NCI-H2107 (cell line): ENCODE results near the gene NIN.

Source experiments
- DNase-seq: peaks from one replicate; lab custom pipeline; 2025; lab: John Stamatoyannopoulos, UW

Gene NIN

DNA sequence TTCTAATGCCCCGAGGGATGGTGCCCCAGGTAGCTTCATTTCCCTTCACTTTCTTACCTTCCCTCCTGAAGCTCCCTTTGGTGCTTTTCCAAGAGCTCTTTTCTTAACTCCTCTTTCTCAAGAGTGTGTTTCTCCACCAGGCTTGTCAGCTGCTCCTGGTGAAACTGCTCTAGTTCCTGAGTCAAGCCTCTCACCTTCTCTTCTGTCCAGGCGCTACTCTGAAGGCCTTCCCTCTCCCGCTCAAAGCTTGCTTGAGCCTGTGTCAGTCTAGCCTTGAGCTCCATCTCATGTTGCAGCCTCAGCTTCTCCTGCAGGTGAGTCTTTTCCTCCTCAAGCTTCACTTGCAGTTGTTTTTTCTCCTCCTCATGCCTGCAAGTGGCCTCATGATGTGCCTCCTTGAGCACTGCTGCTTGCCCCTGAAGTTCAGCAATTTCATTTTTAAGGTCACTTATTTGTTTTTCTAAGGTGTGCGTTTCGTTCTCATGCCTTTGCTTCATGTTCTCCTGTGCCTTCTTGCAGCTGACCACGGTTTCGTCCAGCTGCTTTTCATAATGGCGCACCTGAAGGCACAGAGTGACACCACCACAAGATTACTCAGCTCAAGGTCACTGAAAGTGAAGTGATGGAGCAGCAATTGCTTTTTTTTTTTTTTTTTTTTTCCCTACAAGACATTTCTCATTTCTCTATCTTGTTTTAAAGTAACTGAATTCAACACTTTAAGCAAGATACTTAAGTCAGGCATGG lies 71.0 kb downstream of the NIN start:
- no peak for DNase-seq

- no peak for DNase-seq
Measured at GRCh38 chr14:50758945-50759344, 72.0 kb downstream of the NIN start.

- no peak for DNase-seq
Measured at GRCh38 chr14:50758305-50758704, 72.7 kb downstream of the NIN start.

GRCh38 chr14:50757702-50758101 lies 73.3 kb downstream of the NIN start:
- no peak for DNase-seq

GRCh38 chr14:50756300-50756699 lies 74.7 kb downstream of the NIN start:
- DNase-seq = no peak

- no peak for DNase-seq
Measured at GRCh38 chr14:50750323-50750722, 80.6 kb downstream of the NIN start.

GRCh38 chr14:50745401-50746058 lies 85.4 kb downstream of the NIN start:
- no peak for DNase-seq

GRCh38 chr14:50744231-50744630 lies 86.7 kb downstream of the NIN start:
- no peak for DNase-seq

DNA sequence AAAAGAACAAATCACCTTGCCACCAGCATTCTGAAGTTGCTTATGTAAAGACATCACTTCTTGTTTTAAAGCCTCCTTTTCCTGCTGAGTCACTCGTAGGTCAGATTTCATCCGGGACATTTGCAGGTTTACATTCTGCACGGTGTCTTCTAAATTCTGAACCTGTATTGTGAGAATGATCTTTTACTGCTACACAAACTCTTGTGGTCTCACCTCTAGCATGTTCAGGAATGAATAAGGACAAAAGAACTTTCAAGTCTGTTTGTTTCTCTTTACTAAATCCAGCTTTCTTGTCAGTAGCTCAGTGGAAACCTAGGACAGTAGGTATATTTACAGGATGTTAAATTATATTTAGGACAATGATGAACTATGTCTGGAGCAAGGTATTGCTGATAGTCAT lies 89.4 kb downstream of the NIN start:
- peak; percentile 74 for DNase-seq

DNA sequence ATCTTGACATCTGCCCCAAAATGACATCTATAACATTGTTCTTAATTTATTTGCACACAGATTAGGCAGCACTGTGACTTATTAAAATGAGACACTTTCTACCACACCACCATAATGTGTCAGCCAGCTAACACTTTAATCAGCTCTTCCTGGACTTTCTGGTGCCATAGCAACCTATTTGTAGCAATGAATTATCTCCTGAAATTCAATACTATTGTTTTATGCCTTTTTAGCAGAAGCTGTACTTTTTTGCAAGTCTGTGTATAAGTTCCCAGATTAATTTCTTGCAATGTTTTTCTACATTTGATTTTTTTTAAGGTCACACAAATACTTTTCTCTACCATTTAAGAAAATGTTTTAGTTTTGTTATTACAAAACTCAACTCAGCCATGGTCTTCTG lies 90.1 kb downstream of the NIN start:
- DNase-seq = no peak

- no peak for DNase-seq
Measured at GRCh38 chr14:50739186-50739585, 91.8 kb downstream of the NIN start.

DNA sequence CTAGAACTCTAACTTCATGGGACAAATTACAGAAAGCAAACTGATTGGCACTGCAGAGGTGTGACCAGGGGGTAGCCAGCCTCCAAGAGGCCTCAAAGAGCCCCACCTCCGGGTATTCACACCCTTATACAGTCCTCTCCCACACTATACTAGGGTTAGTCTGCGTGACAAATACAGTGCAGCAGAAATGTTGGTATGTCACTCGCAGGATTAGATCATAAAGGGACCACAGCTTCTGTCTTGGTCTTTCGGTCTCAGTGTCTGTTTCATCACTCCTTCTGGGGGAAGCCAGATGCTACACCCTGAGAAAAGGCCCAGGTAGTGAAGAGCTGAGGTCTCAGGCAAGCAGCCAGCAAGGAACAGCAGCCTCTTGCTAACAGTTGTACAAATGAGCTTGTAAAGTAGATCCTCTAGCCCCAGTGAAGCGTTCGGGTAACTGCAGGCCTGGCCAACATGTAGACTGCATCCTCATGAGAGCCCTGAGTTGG lies 94.0 kb downstream of the NIN start:
- DNase-seq = no peak

GRCh38 chr14:50734950-50735695 lies 95.8 kb downstream of the NIN start:
- no peak for DNase-seq

GRCh38 chr14:50733494-50733893 lies 97.5 kb downstream of the NIN start:
- DNase-seq = no peak

DNA sequence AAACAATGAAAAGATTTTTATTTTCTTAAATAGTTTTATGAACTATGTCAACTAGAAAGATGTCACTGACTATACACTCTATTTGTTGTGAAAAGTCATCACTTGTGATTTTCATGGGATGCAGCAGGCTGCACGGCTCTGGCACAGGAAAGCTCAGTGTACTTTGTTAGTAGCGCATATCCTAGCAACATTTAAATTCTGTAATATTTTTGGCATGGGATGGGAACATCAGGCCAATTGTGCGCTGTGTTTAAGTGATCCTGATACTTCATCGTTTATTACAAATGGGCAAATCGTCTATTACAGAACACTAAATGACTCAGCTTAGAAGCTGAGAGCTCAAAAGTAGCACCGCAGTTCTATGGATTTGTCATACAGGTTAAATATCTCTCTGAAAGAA lies 102.1 kb downstream of the NIN start:
- DNase-seq = no peak

- DNase-seq = no peak
Measured at GRCh38 chr14:50726372-50727107, 104.4 kb downstream of the NIN start.

DNA sequence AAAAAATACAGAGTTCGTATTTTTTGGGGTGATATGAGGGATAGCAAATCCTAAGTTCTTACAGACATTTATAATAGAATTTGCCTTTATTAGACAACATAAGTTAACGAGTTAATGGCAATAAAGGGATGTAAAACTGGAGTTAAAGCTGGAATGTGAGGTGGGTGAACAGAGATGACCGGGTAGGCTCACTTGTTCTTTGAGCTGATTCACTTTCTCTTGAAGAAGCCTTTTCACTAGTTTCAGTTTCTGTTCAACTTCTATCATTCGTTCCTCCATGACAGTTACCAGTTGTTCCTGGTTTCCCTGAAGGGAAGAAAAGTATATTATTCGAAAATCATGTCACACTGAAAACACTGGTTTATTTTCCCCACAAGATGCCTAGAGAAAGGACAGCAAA lies 105.2 kb downstream of the NIN start:
- DNase-seq = no peak

DNA sequence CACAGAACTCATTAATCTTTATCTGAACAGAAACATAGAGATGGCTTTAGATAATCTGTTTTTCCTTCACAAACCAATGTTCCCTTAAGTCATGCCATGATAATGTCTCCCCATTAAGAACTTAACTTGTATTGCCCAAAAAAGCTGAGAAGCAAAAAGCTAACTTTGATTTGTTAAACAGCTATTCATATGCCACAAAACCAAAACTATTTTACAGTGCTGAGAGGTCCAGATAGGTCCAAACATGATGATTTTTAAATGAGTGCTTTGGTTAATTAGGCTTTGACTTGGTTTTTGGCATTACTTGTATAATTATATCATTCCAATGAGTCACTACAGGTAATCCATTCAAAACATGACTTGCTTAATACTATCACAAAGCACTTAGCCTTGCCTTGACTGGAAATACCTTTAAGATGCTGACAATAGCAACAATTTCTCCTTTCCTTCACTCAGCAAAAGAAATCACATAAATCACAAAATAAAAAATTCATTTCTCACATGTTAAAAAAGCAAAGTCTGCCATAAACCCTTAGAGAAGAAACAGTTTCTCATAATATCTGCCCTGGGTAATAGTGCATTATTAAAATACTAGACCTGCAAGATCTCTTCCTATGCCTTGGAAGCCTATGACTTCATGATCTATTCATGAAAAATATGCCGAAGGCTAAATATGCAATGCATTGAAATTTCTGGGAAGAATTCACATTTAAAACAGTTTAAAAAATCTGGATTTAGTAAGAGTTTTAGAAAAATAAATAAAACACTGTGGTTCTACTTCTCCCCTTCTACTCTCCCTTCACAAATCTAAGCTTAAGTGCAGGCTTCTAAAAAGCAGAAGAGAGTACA lies 110.8 kb downstream of the NIN start:
- no peak for DNase-seq

- DNase-seq = no peak
Measured at GRCh38 chr14:50718949-50719348, 112.0 kb downstream of the NIN start.

DNA sequence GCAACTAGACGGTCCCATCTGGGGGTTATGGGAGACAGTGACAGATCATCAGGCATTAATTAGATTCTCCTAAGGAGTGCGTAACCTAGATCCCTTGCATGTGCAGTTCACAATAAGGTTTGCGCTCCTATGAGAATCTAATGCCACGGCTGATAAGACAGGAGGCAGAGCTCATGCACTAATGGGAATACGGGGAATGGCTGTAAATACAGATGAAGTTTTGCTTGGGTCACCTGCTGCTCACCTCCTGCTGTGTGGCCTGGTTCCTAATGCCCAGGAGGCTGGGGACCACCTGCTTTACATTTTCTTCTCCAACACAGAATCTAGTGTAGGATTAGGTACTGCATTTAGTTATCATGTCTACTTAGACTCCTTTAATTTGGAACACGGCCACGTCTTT lies 113.2 kb downstream of the NIN start:
- no peak for DNase-seq

DNA sequence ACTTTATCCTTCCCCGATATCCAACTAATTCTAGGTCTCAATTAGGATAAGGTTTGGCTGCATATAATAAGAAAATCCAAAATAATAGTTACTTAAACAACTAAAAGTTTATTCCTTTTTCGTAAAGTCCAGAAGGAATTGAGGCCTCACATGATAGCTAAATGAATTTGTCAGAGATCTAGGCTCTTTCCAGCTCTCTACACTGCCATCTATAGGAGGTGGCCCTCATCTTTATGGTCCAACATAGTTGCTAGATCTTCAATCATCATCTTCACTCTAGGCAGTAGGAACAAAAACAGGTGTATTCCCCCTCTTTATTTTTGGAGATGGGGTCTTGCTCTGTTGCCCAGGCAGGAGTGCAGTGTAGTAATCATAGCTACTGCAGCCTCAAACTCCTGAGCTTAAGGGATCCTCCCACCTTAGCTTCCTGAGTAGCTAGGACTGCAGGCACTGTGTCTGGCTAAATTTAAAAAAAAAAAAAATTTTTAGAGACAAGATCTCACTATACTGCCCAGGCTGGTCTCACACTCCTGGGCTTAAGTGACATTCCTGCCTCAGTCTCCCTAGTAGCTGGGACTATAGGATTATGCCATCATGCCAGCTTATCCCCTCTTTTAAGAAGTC lies 116.4 kb downstream of the NIN start:
- DNase-seq = no peak
